HCT116 (cell line): ENCODE measurements around the gene CD84. TPM values are rescaled to one million over a fixed set of nuclear protein-coding genes. Genes with fewer than 3 reads are reported as not detected.

Experiments used
- ATAC-seq: fragments of 200-7000 bp; cut with Tn5 transposase; 2 replicates; pipeline ENCODE4 v1.9.1; 2020; ENCODE audit warnings: mild to moderate bottlenecking, moderate library complexity
- Bru-seq: library from RNA; stranded (reverse); fragments of 400-500 nt; gene quantifications from one replicate; lab custom pipeline; 2021; lab: Mats Ljungman, UMichigan
- BruChase-seq, 2 experiments: library from RNA; stranded (reverse); fragments of 400-500 nt; gene quantifications; one replicate each; lab custom pipeline; 2021; lab: Mats Ljungman, UMichigan
- BruUV-seq: library from RNA; stranded (reverse); fragments of 400-500 nt; replicated peaks from 2 replicates; lab custom pipeline; 2021; lab: Mats Ljungman, UMichigan
- CTCF ChIA-PET: fragments of 300-600 bp; sonication (Branson Sonifier 250); formaldehyde crosslinking; loops from one replicate; lab custom pipeline; 2021; ENCODE audit warnings: antibody characterized with exemption; lab: Charles Lee
- POLR2A ChIA-PET: fragments of 300-600, 350-600 bp; sonication (Branson Sonifier 250); formaldehyde crosslinking; loops from one replicate; lab custom pipeline; 2021; ENCODE audit warnings: antibody characterized with exemption; lab: Charles Lee
- RAD21 ChIA-PET, 2 experiments: fragments of 300-600 bp; sonication (Branson Sonifier 250); formaldehyde crosslinking; loops; one replicate each; lab custom pipeline; 2023; ENCODE audit warnings: low total read pairs in 2 of 2; ENCODE audit not compliant: uncharacterized antibody in 2 of 2, unreplicated experiment in 2 of 2, low non-redundant PET in 1 of 2; lab: Charles Lee
- DNase-seq: peaks from one replicate; pipeline ENCODE4 v3.0.0-alpha.2; 2010; ENCODE audit warnings: low read depth, low spot score
- H2AFZ ChIP-seq: fragments of 200-600 bp; shearing (Covaris generic), sonication (generic); 2 replicates; pipeline ENCODE4 v1.6.1; 2017; ENCODE audit warnings: low read depth, mixed run types, mixed read lengths, antibody characterized with exemption, low read length; ENCODE audit not compliant: poor library complexity, severe bottlenecking
- H3K27ac ChIP-seq: 2 replicates; pipeline ENCODE4 v1.5.1; 2012; ENCODE audit warnings: low read depth, low read length
- H3K27me3 ChIP-seq: fragments of 200-600 bp; sonication (generic); 2 replicates; pipeline ENCODE4 v1.6.1; 2016; ENCODE audit warnings: mixed run types, low read length, mixed read lengths; ENCODE audit not compliant: insufficient read depth
- H3K36me3 ChIP-seq, 2 experiments: fragments of 200-500 bp in 1 of 2; fragments of 200-600 bp in 1 of 2; sonication (Bioruptor generic) in 1 of 2; sonication (generic) in 1 of 2; 2 replicates each; pipeline versions ENCODE4 v1.5.1 to v1.6.1; 2014 to 2016; ENCODE audit warnings: low read length in 2 of 2, inconsistent platforms in 1 of 2, mixed read lengths in 1 of 2, mixed run types in 1 of 2; ENCODE audit not compliant: insufficient read depth in 2 of 2, control insufficient read depth in 1 of 2
- H3K4me1 ChIP-seq, 2 experiments: fragments of 200-600 bp in 1 of 2; sonication (generic) in 1 of 2; 2 replicates each; pipeline versions ENCODE4 v1.5.1 to v1.6.1; 2012 to 2017; ENCODE audit warnings: low read length in 2 of 2, inconsistent platforms in 1 of 2, mild to moderate bottlenecking in 1 of 2, mixed read lengths in 1 of 2, mixed run types in 1 of 2, moderate library complexity in 1 of 2; ENCODE audit not compliant: insufficient read depth in 2 of 2, control insufficient read depth in 1 of 2
- H3K4me2 ChIP-seq: fragments of 200-600 bp; sonication (generic); 2 replicates; pipeline ENCODE4 v1.6.1; 2017; ENCODE audit warnings: mixed run types, low read length, mixed read lengths
- H3K4me3 ChIP-seq, 2 experiments: fragments of 200-600 bp in 1 of 2; sonication (generic) in 1 of 2; replicated peaks in 1 of 2; 2 replicates each; pipeline ENCODE4 v1.5.1; 2011 to 2016; ENCODE audit warnings: low read length in 2 of 2, control low read depth in 1 of 2, low read depth in 1 of 2, mild to moderate bottlenecking in 1 of 2, mixed read lengths in 1 of 2, mixed run types in 1 of 2
- H3K79me2 ChIP-seq: fragments of 200-600 bp; sonication (generic); 2 replicates; pipeline ENCODE4 v1.6.1; 2017; ENCODE audit warnings: mild to moderate bottlenecking, mixed run types, low read length, moderate library complexity, mixed read lengths; ENCODE audit not compliant: insufficient read depth
- H3K9ac ChIP-seq: fragments of 200-600 bp; sonication (generic); 2 replicates; pipeline ENCODE4 v1.6.1; 2016; ENCODE audit warnings: low read length, mixed read lengths
- H3K9me2 ChIP-seq: fragments of 200-600 bp; sonication (generic), shearing (Covaris generic); 2 replicates; pipeline ENCODE4 v1.6.1; 2017; ENCODE audit warnings: mixed run types, mild to moderate bottlenecking, moderate library complexity; ENCODE audit not compliant: insufficient read depth
- H3K9me3 ChIP-seq, 2 experiments: fragments of 200-500 bp in 1 of 2; fragments of 200-600 bp in 1 of 2; sonication (Bioruptor generic) in 1 of 2; sonication (generic) in 1 of 2; 2 replicates each; pipeline ENCODE4 v1.6.1; 2014 to 2017; ENCODE audit warnings: low read length in 2 of 2, mixed read lengths in 2 of 2, inconsistent platforms in 1 of 2, low read depth in 1 of 2, mild to moderate bottlenecking in 1 of 2, mixed run types in 1 of 2, moderate library complexity in 1 of 2; ENCODE audit not compliant: control insufficient read depth in 1 of 2, insufficient read depth in 1 of 2
- H4K20me1 ChIP-seq: fragments of 200-600 bp; sonication (generic), shearing (Covaris generic); 2 replicates; pipeline ENCODE4 v1.6.1; 2017; ENCODE audit warnings: mixed run types, mild to moderate bottlenecking, moderate library complexity; ENCODE audit not compliant: insufficient read depth
- CBX3 ChIP-seq: IDR thresholded peaks from 2 replicates; pipeline ENCODE4 v1.6.1; 2012; ENCODE audit warnings: low read depth
- EGR1 ChIP-seq: IDR thresholded peaks from 2 replicates; pipeline ENCODE4 v1.6.1; 2012; ENCODE audit warnings: low read depth
- ELF1 ChIP-seq: IDR thresholded peaks from 2 replicates; pipeline ENCODE4 v1.6.1; 2012; ENCODE audit warnings: low read depth, borderline replicate concordance
- FOSL1 ChIP-seq: IDR thresholded peaks from 2 replicates; pipeline ENCODE4 v1.6.1; 2012; ENCODE audit warnings: low read depth
- JUND ChIP-seq: IDR thresholded peaks from 2 replicates; pipeline ENCODE4 v1.6.1; 2012
- POLR2A ChIP-seq: IDR thresholded peaks from 2 replicates; pipeline ENCODE4 v1.7.0; 2011; ENCODE audit warnings: borderline replicate concordance; ENCODE audit not compliant: insufficient read depth, insufficient read length; ENCODE audit errors: extremely low read depth
- POLR2AphosphoS5 ChIP-seq: IDR thresholded peaks from 2 replicates; pipeline ENCODE4 v1.6.1; 2011; ENCODE audit warnings: mild to moderate bottlenecking, low read depth, low read length, moderate library complexity
- RAD21 ChIP-seq: IDR thresholded peaks from 2 replicates; pipeline ENCODE4 v1.6.1; 2012; ENCODE audit warnings: low read depth, mild to moderate bottlenecking
- SIN3A ChIP-seq: IDR thresholded peaks from 2 replicates; pipeline ENCODE4 v1.6.1; 2012; ENCODE audit warnings: low read depth
- SP1 ChIP-seq: IDR thresholded peaks from 2 replicates; pipeline ENCODE4 v1.6.1; 2012; ENCODE audit warnings: low read depth
- SRF ChIP-seq: IDR thresholded peaks from 2 replicates; pipeline ENCODE4 v1.6.1; 2012; ENCODE audit warnings: low read depth
- ZFX ChIP-seq: fragments of 450-650 bp; IDR thresholded peaks from 2 replicates; pipeline ENCODE4 v1.6.1; 2017
- ZNF274 ChIP-seq: fragments of 200-500 bp; sonication (Bioruptor generic); IDR thresholded peaks from 2 replicates; pipeline ENCODE4 v1.6.1; 2014; ENCODE audit warnings: mild to moderate bottlenecking, low read depth, low read length, inconsistent platforms
- intact Hi-C: fragments of 100-400 bp; cut with micrococcal nuclease; formaldehyde crosslinking; loops from 2 replicates; pipeline ENCODE4 v1.10.0; 2022
- long read RNA-seq: library from polyadenylated mRNA; unstranded; transcript quantifications from one replicate; pipeline ENCODE4 v2.0.0, GENCODE V29; 2021; ENCODE audit not compliant: unreplicated experiment
- polyA plus RNA-seq: library from polyadenylated mRNA; unstranded; fragments of >200 nt; gene quantifications from 2 replicates; pipeline ENCODE4 v1.2.1, GENCODE V29; 2012; ENCODE audit warnings: missing spikeins
- total RNA-seq: library from RNA; stranded (reverse); gene quantifications from one replicate; pipeline ENCODE4 v1.2.1, GENCODE V29; 2021; ENCODE audit not compliant: unreplicated experiment
- TF ChIP-seq, protein P1 (sequence below): IDR thresholded peaks from 2 replicates; pipeline ENCODE4 v1.6.1; 2012
- TF ChIP-seq, protein P2 (sequence below): IDR thresholded peaks from 2 replicates; pipeline ENCODE4 v1.6.1; 2012
- TF ChIP-seq, protein P3 (sequence below), 3 experiments: fragments of 200-600 bp in 1 of 3; sonication (generic) in 1 of 3; IDR thresholded peaks in 2 of 3; conservative IDR thresholded peaks in 1 of 3; 2 replicates each; pipeline ENCODE4 v1.5.1; 2012 to 2017; ENCODE audit warnings: low read depth in 2 of 3, low read length in 2 of 3, antibody characterized with exemption in 1 of 3, borderline replicate concordance in 1 of 3, control low read depth in 1 of 3, mild to moderate bottlenecking in 1 of 3, mixed read lengths in 1 of 3, mixed run types in 1 of 3, moderate library complexity in 1 of 3; ENCODE audit not compliant: insufficient read depth in 1 of 3
- TF ChIP-seq, protein P4 (sequence below): IDR thresholded peaks from 2 replicates; pipeline ENCODE4 v1.6.1; 2012; ENCODE audit warnings: low read depth

The CD84 gene, protein sequence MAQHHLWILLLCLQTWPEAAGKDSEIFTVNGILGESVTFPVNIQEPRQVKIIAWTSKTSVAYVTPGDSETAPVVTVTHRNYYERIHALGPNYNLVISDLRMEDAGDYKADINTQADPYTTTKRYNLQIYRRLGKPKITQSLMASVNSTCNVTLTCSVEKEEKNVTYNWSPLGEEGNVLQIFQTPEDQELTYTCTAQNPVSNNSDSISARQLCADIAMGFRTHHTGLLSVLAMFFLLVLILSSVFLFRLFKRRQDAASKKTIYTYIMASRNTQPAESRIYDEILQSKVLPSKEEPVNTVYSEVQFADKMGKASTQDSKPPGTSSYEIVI
- 0.02 TPM for total RNA-seq
- polyA plus RNA-seq: not detected in 2 replicates
- percentile 2 among the genes with signal in this experiment for Bru-seq, nascent RNA
- BruChase-seq, experiment 1, labeled RNA remaining after a 6-hour chase: percentile 3 among the genes with signal in this experiment
- not detected for BruChase-seq, experiment 2, labeled RNA remaining after a 2-hour chase
- long read RNA-seq: 0 reads

DNA sequence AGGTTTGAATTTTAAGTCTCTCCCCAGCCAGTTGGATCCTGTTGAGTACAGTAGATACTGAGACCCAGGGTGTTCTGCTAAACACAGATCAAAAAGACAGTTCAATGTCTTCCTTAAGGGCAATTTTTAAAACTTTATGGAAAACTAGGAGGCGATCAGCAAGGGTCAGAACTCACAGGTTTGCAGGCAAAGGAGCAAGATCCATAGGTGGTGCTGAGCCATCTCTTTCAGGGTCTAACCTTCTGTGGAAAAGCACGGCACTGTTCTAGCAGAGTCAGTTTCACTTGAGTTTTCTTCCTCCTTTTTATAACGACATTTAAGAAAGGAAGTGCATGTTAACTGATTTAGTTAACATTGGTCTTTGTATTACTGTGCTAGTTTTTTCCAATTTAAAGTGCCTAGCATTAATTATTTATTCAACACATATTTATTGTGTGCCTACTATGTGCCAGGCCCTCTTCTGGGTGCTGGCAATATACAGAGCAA lies at the start of gene CD84:
Gene CD84, minus strand, starts transcription at position 281 of the 486 bp plus-strand sequence. Its CDS starts 59 bp downstream, at position 222.
- RAD21 ChIA-PET: no interaction called here
- H3K27ac ChIP-seq: no peak within 1 kb of the TSS
- no peaks in the 10 kb centered on the region for H3K36me3 ChIP-seq
- no peaks in the 10 kb centered on the region for H3K9me3 ChIP-seq
- H3K4me1 ChIP-seq: no peaks in the 10 kb centered on the region
- ATAC-seq (no peak), DNase-seq (no peak)
- POLR2A ChIA-PET: no interaction called here
- no peaks in the 10 kb centered on the region for H3K9me2 ChIP-seq
- H3K27me3 ChIP-seq: no peaks in the 10 kb centered on the region
- no TSS peak for BruUV-seq
- CTCF ChIA-PET: no interaction called here
- intact Hi-C loops: no loop called here
- H3K4me2 ChIP-seq: no peak within 1 kb of the TSS
- H2AFZ ChIP-seq: no peak within 1 kb of the TSS
- no peaks in the 10 kb centered on the region for H4K20me1 ChIP-seq
- no peak within 1 kb of the TSS for H3K9ac ChIP-seq
- H3K79me2 ChIP-seq: no peaks in the 10 kb centered on the region
- H3K4me3 ChIP-seq: no peak within 1 kb of the TSS
- TF ChIP-seq CBX3 (no peak), SRF (no peak), RAD21 (no peak), POLR2AphosphoS5 (no peak), ELF1 (no peak), POLR2A (no peak), EGR1 (no peak), SIN3A (no peak), SP1 (no peak), ZNF274 (no peak), ZFX (no peak), JUND (no peak), FOSL1 (no peak)
- TF ChIP-seq, protein P1, sequence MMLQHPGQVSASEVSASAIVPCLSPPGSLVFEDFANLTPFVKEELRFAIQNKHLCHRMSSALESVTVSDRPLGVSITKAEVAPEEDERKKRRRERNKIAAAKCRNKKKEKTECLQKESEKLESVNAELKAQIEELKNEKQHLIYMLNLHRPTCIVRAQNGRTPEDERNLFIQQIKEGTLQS: no peak
- TF ChIP-seq, protein P2, sequence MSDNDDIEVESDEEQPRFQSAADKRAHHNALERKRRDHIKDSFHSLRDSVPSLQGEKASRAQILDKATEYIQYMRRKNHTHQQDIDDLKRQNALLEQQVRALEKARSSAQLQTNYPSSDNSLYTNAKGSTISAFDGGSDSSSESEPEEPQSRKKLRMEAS: no peak
- TF ChIP-seq, protein P3, sequence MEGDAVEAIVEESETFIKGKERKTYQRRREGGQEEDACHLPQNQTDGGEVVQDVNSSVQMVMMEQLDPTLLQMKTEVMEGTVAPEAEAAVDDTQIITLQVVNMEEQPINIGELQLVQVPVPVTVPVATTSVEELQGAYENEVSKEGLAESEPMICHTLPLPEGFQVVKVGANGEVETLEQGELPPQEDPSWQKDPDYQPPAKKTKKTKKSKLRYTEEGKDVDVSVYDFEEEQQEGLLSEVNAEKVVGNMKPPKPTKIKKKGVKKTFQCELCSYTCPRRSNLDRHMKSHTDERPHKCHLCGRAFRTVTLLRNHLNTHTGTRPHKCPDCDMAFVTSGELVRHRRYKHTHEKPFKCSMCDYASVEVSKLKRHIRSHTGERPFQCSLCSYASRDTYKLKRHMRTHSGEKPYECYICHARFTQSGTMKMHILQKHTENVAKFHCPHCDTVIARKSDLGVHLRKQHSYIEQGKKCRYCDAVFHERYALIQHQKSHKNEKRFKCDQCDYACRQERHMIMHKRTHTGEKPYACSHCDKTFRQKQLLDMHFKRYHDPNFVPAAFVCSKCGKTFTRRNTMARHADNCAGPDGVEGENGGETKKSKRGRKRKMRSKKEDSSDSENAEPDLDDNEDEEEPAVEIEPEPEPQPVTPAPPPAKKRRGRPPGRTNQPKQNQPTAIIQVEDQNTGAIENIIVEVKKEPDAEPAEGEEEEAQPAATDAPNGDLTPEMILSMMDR (IDR thresholded peaks at IDR 0.05 in 2 of 3, conservative IDR thresholded peaks at IDR 0.05 in 1 of 3; ENCODE audit: borderline replicate concordance in 1 of 3, insufficient read depth in 1 of 3, low read depth in 2 of 3, low read length in 2 of 3): no peak
- TF ChIP-seq, protein P4, sequence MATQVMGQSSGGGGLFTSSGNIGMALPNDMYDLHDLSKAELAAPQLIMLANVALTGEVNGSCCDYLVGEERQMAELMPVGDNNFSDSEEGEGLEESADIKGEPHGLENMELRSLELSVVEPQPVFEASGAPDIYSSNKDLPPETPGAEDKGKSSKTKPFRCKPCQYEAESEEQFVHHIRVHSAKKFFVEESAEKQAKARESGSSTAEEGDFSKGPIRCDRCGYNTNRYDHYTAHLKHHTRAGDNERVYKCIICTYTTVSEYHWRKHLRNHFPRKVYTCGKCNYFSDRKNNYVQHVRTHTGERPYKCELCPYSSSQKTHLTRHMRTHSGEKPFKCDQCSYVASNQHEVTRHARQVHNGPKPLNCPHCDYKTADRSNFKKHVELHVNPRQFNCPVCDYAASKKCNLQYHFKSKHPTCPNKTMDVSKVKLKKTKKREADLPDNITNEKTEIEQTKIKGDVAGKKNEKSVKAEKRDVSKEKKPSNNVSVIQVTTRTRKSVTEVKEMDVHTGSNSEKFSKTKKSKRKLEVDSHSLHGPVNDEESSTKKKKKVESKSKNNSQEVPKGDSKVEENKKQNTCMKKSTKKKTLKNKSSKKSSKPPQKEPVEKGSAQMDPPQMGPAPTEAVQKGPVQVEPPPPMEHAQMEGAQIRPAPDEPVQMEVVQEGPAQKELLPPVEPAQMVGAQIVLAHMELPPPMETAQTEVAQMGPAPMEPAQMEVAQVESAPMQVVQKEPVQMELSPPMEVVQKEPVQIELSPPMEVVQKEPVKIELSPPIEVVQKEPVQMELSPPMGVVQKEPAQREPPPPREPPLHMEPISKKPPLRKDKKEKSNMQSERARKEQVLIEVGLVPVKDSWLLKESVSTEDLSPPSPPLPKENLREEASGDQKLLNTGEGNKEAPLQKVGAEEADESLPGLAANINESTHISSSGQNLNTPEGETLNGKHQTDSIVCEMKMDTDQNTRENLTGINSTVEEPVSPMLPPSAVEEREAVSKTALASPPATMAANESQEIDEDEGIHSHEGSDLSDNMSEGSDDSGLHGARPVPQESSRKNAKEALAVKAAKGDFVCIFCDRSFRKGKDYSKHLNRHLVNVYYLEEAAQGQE: no peak
